NCI-H446 (cell line): ENCODE data around the gene RPS15.

Experiments
- DNase-seq, 2 experiments: peaks; one replicate each; lab custom pipeline; 2025; lab: John Stamatoyannopoulos, UW

Gene RPS15

DNA sequence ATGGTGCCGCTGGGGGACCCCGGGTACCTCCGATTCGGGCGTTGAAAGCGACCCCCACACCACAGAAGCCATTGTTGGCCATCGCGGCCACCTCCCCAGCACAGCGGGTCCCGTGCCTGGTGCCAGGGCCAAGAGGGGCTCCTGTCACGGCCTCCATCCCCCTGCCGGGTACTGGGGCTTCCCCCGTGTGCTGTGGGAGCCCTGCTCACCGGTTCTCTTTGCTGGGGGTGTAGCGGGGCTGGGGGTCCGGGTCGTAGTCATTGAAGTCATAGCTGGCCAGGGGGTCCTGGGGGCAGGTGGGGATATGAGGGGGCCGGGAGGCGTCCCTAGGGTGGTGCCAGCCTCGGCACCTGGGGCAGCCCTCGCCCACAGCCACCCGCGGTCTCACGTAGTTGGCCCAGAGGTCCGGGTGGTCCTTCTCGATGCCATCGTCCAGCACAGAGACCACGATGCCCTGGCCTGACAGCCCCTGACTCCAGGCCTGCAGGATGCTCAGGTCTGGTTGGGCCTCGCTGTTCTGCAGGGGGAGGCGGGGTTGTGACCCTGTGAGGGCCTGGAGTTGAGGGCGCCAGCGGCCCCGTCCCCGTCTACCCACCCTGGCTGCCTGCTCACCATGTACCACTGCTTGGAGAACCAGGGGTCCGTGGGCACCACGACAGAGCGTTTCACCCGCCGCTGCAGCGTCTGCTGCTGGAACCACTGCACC is 49.5 kb downstream of the RPS15 start:
- DNase-seq: no peak

DNA sequence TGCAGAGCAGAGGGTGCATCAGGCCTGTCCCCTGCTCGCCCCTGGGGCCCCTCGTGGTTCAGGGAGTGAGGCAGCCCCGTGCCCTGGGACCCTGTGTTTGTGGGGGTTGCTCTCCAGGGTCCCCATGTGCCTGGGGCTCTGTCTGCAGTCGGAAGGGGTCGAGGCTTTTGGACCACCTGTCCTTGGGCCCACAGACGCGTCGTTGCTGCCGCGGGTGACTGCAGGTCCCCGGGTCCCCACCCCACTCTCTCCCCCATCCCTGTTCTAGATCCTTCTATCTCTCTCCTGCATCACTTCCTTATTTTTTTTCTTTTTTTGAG is 50.0 kb downstream of the RPS15 start:
- DNase-seq: no peak

DNA sequence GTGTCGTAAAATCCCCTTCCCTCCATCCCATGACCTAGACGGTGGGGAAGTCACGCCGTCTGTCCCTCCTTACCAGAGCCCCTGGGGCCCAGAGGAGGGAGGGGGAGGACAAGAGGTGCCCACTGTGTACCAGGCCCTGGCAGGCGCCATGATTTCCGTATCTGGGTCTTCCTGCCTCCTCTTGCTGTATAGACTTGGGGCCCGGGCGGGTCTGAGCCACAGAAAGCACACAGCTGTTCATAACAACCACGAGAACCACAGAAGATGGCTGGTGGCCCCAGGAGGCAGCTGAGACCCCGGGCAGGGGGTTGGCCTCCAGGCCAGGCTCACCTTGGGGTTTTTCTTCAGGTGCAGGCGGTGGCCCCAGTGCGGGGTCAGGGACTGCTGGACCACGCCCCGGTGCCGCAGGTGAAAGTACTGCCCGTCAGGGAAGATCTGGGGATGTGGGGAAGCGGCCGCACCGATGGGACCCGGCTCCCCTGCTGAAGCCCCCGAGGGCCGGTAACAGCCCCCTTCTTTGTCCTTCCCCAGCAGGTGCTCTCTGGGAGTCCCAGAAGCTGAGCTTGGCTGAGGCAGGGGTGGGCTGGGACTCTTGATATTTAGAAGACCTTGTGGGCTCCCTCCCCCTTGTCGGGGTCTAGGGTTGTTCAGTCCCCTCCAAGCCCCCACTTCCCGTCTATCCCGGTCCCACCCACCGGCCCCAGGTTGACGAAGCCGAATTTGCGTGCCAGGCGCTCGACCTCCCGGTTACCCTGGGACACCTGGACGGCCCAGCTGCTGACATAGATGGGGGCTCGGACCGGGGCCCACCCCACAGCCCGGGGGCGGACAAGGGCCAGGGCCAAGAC is 51.5 kb downstream of the RPS15 start:
- no peak for DNase-seq
